ENCODE results near the gene MYO5B. TPM values are rescaled to one million over a fixed set of nuclear protein-coding genes. Genes with fewer than 3 reads are reported as not detected.
A peak's percentile ranks its signal among the peaks of the same experiment; 100 is the strongest.

Gene MYO5B
- total RNA-seq, 1 donor = under 0.01 TPM

GRCh38 chr18:50113726-50114125 is 81.2 kb downstream of the MYO5B start:
- no peak for DNase-seq (ENCODE audit: low read depth)
- no peak overlapping the region for H3K4me3 ChIP-seq (ENCODE audit: low read depth, low read length)
- no peak for TF ChIP-seq CTCF (IDR thresholded peaks at IDR 0.05; ENCODE audit: insufficient read depth, low read depth, low read length)

- DNase-seq (ENCODE audit: low read depth) = no peak
- no peak for TF ChIP-seq CTCF (IDR thresholded peaks at IDR 0.05; ENCODE audit: insufficient read depth, low read depth, low read length)
Observed at GRCh38 chr18:50111398-50111797, 83.5 kb downstream of the MYO5B start.

GRCh38 chr18:50107468-50107977 is 87.4 kb downstream of the MYO5B start:
- TF ChIP-seq CTCF (IDR thresholded peaks at IDR 0.05; ENCODE audit: insufficient read depth, low read depth, low read length) = no peak
- H3K4me3 ChIP-seq (ENCODE audit: low read depth, low read length) = no peak overlapping the region
- no peak for DNase-seq (ENCODE audit: low read depth)

More at GRCh38 chr18:50111398-50111797, 83.5 kb downstream of the MYO5B start:
- no peak overlapping the region for H3K4me3 ChIP-seq (ENCODE audit: low read depth, low read length)

- no peak for DNase-seq (ENCODE audit: low read depth)
- H3K4me3 ChIP-seq (ENCODE audit: low read depth, low read length) = no peak overlapping the region
- TF ChIP-seq CTCF (IDR thresholded peaks at IDR 0.05; ENCODE audit: insufficient read depth, low read depth, low read length) = no peak
Observed at GRCh38 chr18:50105027-50105426, 89.9 kb downstream of the MYO5B start.

- H3K4me3 ChIP-seq (ENCODE audit: low read depth, low read length) = no peak overlapping the region
- no peak for DNase-seq (ENCODE audit: low read depth)
- no peak for TF ChIP-seq CTCF (IDR thresholded peaks at IDR 0.05; ENCODE audit: insufficient read depth, low read depth, low read length)
Observed at GRCh38 chr18:50104421-50104820, 90.5 kb downstream of the MYO5B start.

- peak; percentile 56 for DNase-seq (ENCODE audit: low read depth)
- no peak overlapping the region for H3K4me3 ChIP-seq (ENCODE audit: low read depth, low read length)
- TF ChIP-seq CTCF (IDR thresholded peaks at IDR 0.05; ENCODE audit: insufficient read depth, low read depth, low read length) = no peak
Observed at GRCh38 chr18:50099725-50100407, 95.1 kb downstream of the MYO5B start.

- no peak for DNase-seq (ENCODE audit: low read depth)
- no peak for TF ChIP-seq CTCF (IDR thresholded peaks at IDR 0.05; ENCODE audit: insufficient read depth, low read depth, low read length)
- H3K4me3 ChIP-seq (ENCODE audit: low read depth, low read length) = no peak overlapping the region
Observed at GRCh38 chr18:50097702-50098101, 97.2 kb downstream of the MYO5B start.
